Stimulated activated CD8-positive, alpha-beta memory T cell treated with anti-CD3 and anti-CD28 coated beads, Interleukin-4, amount 100 ng/mL, for 48 hours (primary cell): ENCODE measurements around the gene NR2C1.
"Not testable (repeated sequence)": the region's sequence is repeated elsewhere in the genome, so short reads cannot be mapped to it uniquely, and the experiment has no call there.

Experiments
- DNase-seq: peaks from one replicate; pipeline ENCODE4 v3.0.0-alpha.2; 2020

The NR2C1 gene

GRCh38 chr12:94998326-94998725 is 75.1 kb downstream of the NR2C1 start:
- no peak for DNase-seq

- DNase-seq, result no peak
Measured at GRCh38 chr12:94997726-94998125, 75.7 kb downstream of the NR2C1 start.

DNA sequence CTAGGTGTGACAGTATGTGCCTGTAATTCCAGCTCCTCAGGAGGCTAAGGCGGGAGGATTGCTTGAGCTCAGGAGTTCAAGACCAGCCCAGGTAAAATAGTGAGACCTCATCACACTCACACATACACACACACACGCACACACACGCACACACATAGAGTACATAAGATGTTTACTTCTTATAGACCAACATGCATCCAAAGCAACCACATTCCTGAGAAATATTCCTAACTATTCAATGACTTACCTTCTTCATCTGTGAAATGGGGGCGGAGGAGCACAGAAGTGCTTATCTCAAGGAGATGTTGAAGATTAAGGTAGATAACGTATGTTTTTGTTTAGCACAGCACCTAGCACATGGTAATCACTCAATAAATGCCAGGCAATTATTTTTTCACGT is 76.4 kb downstream of the NR2C1 start:
- no peak for DNase-seq

- DNase-seq, result no peak
Measured at GRCh38 chr12:94994312-94994711, 79.1 kb downstream of the NR2C1 start.

DNA sequence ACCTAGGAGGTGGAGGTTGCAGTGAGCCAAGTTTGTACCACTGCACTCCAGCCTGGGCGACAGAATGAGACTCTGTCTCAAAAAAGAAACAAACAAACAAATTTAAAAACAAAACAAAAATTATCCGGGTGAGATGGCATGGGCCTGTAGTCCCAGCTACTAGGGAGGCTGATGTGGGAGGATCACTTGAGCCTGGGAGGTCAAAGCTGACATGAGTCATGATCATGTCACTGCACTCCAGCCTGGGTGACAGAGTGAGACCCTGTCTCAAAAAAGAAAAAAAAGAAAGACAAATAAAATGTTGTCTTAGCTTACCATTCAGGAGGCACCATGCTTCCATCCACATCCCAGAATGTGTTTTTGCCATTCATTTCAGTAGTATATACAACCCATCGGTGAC is 79.6 kb downstream of the NR2C1 start:
- not testable (repeated sequence) for DNase-seq

DNA sequence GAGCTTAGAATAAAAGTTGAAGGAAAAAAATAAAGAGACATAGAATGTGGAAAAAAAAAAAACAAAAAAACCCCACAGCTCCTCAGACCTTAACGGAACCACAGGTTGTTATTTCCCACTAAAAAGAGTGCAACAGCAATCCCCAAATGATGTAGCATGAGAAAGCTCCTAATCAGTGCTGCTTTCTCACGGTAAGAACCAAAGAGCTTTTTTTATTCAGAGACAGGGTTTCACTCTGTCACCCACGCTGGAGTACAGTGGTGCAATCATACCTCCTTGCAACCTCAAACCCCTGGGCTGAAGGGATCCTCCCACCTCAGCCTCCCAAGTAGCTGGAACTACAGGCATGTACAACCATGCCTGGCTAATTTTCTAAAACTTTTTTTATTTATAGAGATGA is 83.2 kb downstream of the NR2C1 start:
- DNase-seq, result no peak

DNA sequence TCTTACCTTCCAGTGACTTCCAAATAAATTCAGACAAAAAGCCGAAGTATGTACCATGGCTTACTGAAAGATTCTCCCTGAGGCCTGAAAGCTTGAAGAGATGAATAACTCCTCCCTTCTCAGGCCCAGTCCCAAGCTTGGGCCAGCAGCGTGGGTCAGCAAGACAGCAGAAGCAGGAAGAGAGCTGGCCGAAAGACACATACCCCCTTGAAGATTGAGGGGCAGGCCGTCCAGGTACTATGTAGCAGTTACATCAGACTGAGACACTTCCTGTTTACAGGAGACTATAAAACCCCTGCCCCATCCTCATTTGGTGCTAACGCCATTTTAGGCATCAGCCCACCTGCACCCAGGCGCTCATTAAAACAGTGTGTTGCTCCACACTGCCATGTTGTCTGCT is 84.9 kb downstream of the NR2C1 start:
- no peak for DNase-seq

DNA sequence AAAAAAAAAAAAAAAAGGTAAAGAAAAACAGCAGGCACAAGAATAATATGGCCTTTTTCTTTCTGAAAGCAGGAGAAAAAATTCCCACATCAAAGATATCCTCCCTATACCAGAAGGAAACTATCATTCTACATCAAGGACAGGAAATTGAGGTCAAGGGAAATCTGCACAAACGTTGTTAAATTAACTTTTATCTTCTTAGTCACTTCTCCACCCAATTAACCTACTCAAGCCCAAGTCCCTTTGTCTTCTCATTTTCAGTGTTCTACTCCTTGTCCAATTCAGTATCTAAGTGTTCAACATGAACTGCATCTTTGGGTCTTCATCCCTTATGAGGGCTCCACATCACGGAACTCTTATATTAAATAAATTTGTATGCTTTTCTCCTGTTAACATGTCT is 85.6 kb downstream of the NR2C1 start:
- DNase-seq, result no peak

- DNase-seq, result no peak
Measured at GRCh38 chr12:94987076-94987669, 86.2 kb downstream of the NR2C1 start.

DNA sequence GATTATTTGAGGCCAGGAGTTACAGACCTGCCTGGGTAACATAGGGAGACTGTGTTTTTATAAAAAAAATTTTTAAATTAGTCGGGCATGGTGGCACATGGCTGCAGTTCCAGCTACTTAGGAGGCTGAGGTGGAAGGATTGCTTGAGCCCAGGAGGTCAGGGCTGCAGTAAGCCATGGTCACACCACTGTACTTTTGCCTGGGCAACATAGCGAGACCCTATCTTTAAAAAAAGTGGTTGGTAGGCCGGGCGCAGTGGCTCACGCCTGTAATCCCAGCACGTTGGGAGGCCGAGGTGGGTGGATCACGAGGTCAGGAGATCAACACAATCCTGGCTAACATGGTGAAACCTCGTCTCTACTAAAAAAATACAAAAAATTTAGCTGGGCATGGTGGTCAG is 88.3 kb downstream of the NR2C1 start:
- not testable (repeated sequence) for DNase-seq

DNA sequence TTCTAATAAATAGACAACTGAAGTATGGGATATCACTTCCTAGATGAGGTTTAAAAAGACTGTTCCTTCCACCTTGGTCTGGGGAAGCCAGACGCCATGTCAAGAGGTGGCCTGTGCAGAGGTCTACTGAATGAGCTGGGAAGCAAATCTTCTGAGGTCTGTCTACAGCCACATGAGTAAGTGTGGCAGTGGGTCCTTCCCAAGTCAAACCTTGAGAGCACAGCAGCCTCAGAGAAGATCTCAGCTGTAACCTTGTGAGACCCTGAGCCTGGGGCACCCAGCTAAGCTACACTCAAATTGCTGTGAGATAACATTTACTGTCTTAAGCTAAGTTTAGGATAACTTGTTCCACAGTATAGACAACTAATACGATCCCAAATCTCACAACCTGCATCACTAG is 90.1 kb downstream of the NR2C1 start:
- no peak for DNase-seq

DNA sequence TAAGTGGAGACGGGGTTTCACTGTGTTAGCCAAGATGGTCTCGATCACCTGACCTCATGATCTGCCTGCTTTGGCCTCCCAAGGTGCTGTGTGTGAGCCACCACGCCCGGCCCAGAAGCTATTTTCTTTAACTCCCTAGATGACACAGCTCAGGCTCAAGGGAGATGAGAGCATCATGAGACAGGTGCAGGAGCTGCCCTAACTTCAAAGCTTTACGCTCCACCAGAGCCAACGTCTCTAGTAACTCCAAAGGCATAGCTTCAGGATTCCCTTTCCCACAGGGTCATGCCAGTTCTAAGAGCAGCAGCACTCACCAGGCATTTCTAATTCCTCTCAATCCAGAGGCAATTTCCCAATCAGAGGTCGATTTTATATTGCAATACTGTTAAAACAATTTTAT is 91.0 kb downstream of the NR2C1 start:
- no peak for DNase-seq

GRCh38 chr12:94980577-94980976 is 92.8 kb downstream of the NR2C1 start:
- no peak for DNase-seq

- DNase-seq, result no peak
Measured at GRCh38 chr12:94979941-94980340, 93.5 kb downstream of the NR2C1 start.

DNA sequence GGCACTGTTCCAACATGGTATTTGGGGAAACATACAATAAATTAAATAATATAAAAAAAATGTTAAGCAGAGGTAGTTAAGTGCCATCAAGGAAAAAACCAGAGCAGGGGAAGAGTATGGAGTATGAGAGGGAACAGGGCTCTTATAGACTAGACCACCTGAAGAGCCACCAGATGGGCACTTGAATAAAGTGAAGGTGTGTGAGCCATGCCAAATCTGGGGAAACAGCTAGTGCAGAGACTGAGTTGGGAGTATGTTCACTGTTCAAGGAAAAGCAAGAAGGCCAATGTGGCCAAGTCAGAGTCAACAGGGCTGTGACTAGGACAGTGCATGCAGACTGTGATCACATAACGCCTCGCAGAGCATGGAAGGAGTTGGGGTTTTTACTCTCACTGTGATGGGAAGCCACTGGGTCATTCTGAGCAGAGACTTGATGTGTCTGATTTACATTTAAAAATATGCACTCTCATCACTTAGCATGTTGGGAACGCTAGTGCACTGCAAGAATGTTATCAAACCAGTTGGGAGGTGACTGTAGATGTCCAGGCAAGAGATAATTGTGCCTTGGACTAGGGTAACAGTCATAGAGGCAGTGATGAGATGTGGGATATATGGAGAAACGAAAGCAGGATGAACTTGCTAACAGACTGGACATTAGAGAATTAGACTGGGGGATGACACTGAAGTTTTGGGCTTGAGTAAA is 95.5 kb downstream of the NR2C1 start:
- no peak for DNase-seq

DNA sequence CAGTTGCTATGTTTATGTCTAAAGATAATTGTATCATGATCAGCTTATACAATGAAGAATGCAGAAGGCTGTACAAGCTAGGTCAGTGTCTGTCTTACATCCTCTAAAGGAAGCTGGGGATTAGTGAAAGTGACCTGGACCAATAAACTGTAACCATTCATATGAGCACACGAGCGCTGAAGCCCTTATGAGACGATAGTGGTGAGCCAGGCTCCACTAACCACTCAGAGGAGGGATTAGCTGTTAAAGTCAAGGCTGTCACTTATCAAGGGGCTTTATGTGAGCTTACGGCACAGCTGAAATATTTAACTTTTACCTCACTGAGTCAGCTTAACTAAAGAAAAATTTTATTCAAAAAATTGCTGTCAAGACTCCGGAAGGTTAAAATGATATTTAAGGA is 100.2 kb downstream of the NR2C1 start:
- DNase-seq, result no peak

GRCh38 chr12:94972795-94973194 is 100.6 kb downstream of the NR2C1 start:
- DNase-seq, result no peak

DNA sequence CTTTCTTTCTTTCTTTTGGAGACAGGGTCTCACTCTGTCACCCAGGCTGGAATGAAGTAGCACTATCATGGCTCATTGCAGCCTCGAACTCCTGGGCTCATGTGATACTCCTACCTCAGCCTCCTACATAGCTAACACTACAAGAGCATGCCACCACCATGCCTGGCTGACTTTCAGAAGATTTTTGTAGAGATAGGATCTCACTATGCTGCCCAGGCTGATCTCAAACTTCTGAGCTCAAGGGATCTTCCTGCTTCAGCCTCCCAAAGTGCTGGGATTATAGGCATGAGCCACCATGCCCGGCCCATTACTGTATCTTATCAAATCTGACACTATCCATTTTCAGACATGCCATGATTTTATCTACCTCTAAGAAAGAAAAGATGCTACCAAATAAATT is 101.5 kb downstream of the NR2C1 start:
- DNase-seq, result no peak

DNA sequence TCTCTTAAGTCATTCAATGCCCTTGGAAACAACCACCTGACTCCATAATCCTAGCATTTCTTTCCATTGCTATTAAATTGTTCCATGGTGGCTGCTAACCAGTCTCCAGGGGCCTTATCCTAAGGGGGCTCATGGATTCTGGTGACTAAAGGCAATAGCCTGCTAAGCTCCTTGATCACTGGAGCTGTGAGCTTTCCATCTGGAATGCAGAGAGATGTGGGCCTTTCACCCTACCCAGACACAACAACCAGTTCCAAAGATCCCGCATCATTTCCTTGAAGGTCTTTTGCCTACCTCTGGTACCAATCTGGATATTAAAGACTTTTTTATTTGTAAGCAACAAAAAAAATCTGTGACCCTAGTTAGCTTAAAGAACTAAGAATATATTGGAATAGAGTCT is 102.9 kb downstream of the NR2C1 start:
- DNase-seq, result no peak
